ENCODE data around the gene EXOC4.

EXOC4 gene

GRCh38 chr7:134046594-134047128, 793.8 kb downstream of the EXOC4 start:
- DNase-seq (ENCODE audit: low spot score), result no peak
- Histone ChIP-seq H3K27ac (no peak overlapping the region), H3K4me3 (no peak overlapping the region)
- TF ChIP-seq CTCF (IDR thresholded peaks at IDR 0.05), result no peak

GRCh38 chr7:134047675-134048074, 794.8 kb downstream of the EXOC4 start:
- TF ChIP-seq CTCF (IDR thresholded peaks at IDR 0.05), result no peak
- no peak for DNase-seq (ENCODE audit: low spot score)
- Histone ChIP-seq H3K27ac (no peak overlapping the region), H3K4me3 (no peak overlapping the region)

- TF ChIP-seq CTCF (IDR thresholded peaks at IDR 0.05), result no peak
- Histone ChIP-seq H3K27ac (no peak overlapping the region), H3K4me3 (no peak overlapping the region)
These were observed 795.3 kb downstream of the EXOC4 start for GRCh38 chr7:134048166-134048565.

GRCh38 chr7:134051020-134051419, 798.1 kb downstream of the EXOC4 start:
- no peak overlapping the region for H3K27ac ChIP-seq
- H3K4me3 ChIP-seq, result no peak overlapping the region
- no peak for DNase-seq (ENCODE audit: low spot score)
- no peak for TF ChIP-seq CTCF (IDR thresholded peaks at IDR 0.05)

More at GRCh38 chr7:134048166-134048565, 795.3 kb downstream of the EXOC4 start:
- no peak for DNase-seq (ENCODE audit: low spot score)

GRCh38 chr7:134056816-134057215, 803.9 kb downstream of the EXOC4 start:
- Histone ChIP-seq H3K27ac (no peak overlapping the region), H3K4me3 (no peak overlapping the region)
- no peak for TF ChIP-seq CTCF (IDR thresholded peaks at IDR 0.05)
- DNase-seq (ENCODE audit: low spot score), result no peak

GRCh38 chr7:134058521-134058920, 805.6 kb downstream of the EXOC4 start:
- H3K27ac ChIP-seq, result no peak overlapping the region
- H3K4me3 ChIP-seq, result no peak overlapping the region
- no peak for TF ChIP-seq CTCF (IDR thresholded peaks at IDR 0.05)
- DNase-seq (ENCODE audit: low spot score), result no peak

GRCh38 chr7:134058980-134059379, 806.1 kb downstream of the EXOC4 start:
- TF ChIP-seq CTCF (IDR thresholded peaks at IDR 0.05), result no peak

More at GRCh38 chr7:134058980-134059379, 806.1 kb downstream of the EXOC4 start:
- DNase-seq (ENCODE audit: low spot score), result no peak
- no peak overlapping the region for H3K4me3 ChIP-seq
- H3K27ac ChIP-seq, result no peak overlapping the region

Data from coronary artery (tissue), 2 donors.